ENCODE measurements around the gene HOXB4.
"Not testable (repeated sequence)": the region's sequence is repeated elsewhere in the genome, so short reads cannot be mapped to it uniquely, and the experiment has no call there.

Gene HOXB4

DNA sequence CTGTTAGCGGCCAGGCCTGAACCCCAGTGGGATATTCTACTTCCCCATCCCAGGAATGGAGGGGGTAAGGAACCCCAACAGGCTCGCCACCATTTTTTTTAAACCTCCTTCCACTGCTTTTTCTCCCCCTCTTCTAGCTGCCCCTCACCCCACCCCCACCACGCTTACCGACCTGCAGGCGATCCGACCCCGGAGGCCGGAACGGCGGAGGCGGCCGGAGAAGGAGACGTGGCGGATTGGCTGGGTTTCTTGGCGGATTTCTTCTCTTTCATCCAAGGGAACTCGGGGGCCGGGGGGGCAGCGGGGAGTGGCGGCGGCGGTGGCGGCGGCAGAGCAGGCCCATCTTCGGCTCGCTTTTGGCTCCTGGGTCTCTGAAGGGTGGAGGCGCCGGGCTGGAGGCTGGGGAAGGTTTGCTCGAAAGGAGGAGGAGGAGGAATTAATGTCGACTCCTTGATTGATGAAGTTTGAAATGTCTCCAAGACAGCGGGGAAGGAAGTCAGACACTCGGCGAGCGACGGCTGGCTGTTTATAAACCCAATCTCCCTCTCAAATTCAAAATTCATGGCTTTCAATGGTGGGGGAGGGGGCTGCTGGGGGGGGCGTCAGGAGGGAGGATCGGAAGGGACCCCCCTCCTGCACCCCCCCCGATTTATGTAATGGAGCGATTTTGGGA, 33.7 kb downstream of the HOXB4 start:
- FAIRE-seq, result peak; percentile 53
- no peak for TF ChIP-seq TAF1 (IDR thresholded peaks at IDR 0.05; ENCODE audit: borderline replicate concordance, low read depth, low read length)
- no peak for TF ChIP-seq POLR2A (IDR thresholded peaks at IDR 0.05; ENCODE audit: low read depth, low read length)
- no peak for TF ChIP-seq POLR2AphosphoS5 (IDR thresholded peaks at IDR 0.05; ENCODE audit: low read depth, low read length)

DNA sequence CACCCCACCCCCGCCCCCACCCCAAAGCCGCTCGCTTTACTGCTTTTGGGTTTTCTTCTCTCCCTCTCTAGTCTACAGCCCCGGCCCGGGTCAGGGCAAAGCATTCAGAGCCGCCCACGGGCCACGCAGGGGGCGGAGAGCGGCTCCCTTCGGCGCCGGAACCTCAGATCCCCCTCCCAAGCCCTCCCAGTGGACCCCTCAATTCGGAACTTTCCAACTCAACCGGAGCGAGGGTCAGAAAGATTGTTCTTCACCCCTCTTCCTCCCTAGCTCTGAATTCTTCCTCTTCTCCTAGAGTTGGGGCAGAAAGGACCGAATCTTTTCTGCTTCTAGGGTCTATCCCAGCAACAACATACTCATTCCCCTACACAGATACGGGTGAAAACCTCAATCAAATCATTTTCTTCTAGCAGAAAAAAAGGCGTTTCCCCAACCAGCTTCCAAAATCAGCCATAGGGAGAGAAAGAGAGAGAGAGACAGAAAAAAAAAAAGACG, 34.2 kb downstream of the HOXB4 start:
- DNase-seq (ENCODE audit: insufficient read length) (no peak), FAIRE-seq (no peak)

More for the DNA sequence above, 33.7 kb downstream of the HOXB4 start:
- no peak for DNase-seq (ENCODE audit: insufficient read length)

DNA sequence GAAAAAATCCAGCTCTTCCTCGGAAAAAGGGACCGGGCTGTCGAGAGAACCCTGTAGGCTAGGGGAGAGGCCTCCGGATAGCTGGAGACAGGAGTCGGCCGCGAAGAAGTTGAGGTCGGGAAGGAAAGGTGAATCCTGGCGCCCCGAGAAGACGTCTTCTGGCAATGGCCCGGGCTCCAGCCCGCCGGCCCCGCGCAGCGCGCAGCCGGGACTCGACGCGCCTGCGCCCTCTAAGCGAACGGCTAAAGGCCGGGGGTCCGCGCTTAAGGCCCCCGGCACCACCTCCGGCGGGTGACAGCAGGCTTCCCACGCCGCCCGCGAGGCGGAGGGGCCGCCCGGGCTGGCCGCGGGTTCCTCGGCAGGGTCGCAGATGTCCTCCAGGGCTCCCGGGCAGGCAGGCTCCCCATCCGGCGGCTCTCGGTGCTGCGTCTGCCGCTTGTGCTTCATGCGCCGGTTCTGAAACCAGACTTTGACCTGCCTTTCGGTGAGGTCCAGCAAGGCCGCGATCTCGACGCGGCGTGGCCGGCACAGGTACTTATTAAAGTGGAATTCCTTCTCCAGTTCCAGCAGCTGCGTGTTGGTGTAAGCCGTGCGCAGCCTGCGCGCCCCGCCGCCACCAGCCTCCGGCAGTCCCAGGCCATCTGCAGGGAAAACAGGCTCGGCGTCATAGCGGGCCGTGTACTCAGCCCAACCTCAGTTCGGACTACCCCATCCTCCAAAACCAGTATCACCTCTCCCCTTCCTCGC, 34.9 kb downstream of the HOXB4 start:
- DNase-seq (ENCODE audit: insufficient read length), result peak; percentile 71
- TF ChIP-seq POLR2AphosphoS5 (IDR thresholded peaks at IDR 0.05; ENCODE audit: low read depth, low read length) (no peak), POLR2A (IDR thresholded peaks at IDR 0.05; ENCODE audit: low read depth, low read length) (no peak), TAF1 (IDR thresholded peaks at IDR 0.05; ENCODE audit: borderline replicate concordance, low read depth, low read length) (peak; percentile 53; the same call in 1 of the 2 replicates)
- FAIRE-seq, result peak; percentile 74

More for the DNA sequence above, 34.2 kb downstream of the HOXB4 start:
- TF ChIP-seq TAF1 (IDR thresholded peaks at IDR 0.05; ENCODE audit: borderline replicate concordance, low read depth, low read length), result no peak
- TF ChIP-seq POLR2A (IDR thresholded peaks at IDR 0.05; ENCODE audit: low read depth, low read length), result no peak
- no peak for TF ChIP-seq POLR2AphosphoS5 (IDR thresholded peaks at IDR 0.05; ENCODE audit: low read depth, low read length)

DNA sequence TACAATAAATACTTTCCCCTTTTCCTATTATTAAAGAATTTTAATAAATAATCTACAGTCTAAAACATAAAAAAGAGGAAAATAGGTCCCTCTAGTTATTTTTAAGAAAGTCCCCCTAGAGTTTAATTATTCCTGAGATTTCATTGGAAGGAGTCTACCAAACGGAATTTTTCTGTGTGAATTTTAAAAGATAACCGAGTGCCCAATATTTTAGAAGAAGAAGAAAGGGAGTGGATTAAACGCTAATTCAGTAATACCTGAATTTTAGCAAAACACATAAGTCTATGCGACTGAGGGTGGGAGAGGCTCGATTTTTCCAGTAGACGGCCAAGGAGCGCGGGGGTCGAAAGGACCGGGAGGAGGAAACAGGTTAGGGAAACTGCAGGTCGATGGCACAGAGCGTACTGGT, 35.4 kb downstream of the HOXB4 start:
- no peak for DNase-seq (ENCODE audit: insufficient read length)
- TF ChIP-seq POLR2AphosphoS5 (IDR thresholded peaks at IDR 0.05; ENCODE audit: low read depth, low read length) (no peak), POLR2A (IDR thresholded peaks at IDR 0.05; ENCODE audit: low read depth, low read length) (no peak), TAF1 (IDR thresholded peaks at IDR 0.05; ENCODE audit: borderline replicate concordance, low read depth, low read length) (no peak)
- no peak for FAIRE-seq

DNA sequence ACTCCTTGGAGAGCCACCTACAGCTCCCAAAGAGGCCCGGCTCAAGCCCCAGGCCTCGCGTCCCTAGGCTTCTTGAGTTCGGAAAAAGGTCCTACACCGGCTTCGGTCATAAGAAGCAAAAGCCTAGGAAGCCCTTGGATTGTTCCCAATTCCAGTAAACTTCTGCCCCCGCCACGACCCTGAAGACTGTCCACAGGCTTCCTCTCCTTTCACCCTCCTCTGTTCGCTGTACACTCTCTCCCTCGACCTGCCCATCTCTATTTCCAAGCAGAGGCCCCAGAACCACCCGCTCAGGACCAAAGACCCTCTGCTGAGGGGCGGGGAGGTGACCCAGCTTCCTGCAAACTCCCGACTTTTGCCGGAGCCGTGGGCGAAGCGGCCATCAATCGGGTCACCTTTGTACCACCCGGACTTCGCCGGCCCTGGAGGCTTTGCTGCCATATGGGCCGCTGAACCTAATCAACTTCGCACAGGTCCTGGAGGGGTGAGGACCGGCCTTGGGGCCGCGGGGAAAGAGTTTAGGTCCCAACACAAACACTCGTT, 36.0 kb downstream of the HOXB4 start:
- DNase-seq (ENCODE audit: insufficient read length) (no peak), FAIRE-seq (peak; percentile 68)
- TF ChIP-seq TAF1 (IDR thresholded peaks at IDR 0.05; ENCODE audit: borderline replicate concordance, low read depth, low read length) (no peak), POLR2AphosphoS5 (IDR thresholded peaks at IDR 0.05; ENCODE audit: low read depth, low read length) (no peak), POLR2A (IDR thresholded peaks at IDR 0.05; ENCODE audit: low read depth, low read length) (no peak; the same call in 1 of the 2 replicates)

DNA sequence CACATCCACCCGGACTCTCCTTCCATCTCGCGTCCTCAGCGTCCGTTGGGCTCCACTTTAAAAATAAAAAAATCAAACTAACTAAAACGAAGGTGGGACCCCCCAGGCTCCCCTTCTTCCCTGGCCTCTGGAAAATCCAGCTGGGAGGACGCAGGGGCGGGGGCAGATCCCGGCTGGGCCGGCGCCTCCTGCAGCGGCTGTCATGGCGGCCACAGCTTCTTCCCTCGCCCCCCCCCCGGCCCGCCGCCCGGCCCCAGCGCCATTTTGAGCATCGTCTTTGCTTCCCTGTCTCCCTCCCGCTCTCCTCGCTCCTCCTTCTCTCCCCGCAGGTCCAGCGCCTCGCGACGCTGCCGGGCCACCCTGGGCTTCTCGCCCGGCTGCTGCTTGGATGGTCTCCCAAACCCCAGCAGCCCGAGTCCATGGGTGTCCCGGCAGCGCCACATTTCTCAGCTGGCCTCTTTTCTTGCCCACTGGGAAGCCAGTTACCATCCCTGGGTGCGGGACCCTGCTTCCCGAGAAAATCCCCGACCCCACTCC, 36.5 kb downstream of the HOXB4 start:
- FAIRE-seq (no peak), DNase-seq (ENCODE audit: insufficient read length) (no peak)
- TF ChIP-seq TAF1 (IDR thresholded peaks at IDR 0.05; ENCODE audit: borderline replicate concordance, low read depth, low read length) (no peak), POLR2A (IDR thresholded peaks at IDR 0.05; ENCODE audit: low read depth, low read length) (no peak), POLR2AphosphoS5 (IDR thresholded peaks at IDR 0.05; ENCODE audit: low read depth, low read length) (no peak)

DNA sequence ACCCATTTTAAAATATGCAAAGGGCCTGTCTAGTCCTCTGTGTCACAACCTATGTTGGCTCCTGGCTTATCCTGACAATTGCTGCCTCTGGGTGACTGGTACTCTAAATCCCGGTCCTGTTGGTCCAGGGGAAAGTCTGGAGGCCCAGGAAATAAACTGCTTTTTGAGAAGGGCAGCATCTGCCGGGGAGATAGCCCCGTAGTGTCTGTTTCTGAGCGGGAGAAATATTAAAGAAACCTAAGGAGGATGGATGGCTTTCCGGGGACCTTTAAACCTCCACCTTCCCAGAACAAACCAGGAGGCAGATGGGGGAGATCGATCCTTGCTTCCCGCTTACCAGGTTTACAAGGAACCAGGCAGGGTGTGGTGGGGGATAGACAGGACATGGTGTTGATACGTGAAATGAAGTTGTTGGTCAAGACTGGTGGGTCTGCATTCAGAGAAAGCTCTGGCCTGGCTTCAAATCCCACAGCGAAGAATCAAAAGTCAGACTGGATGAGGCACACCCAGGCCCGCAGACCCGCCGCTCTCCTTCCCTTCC, 37.0 kb downstream of the HOXB4 start:
- FAIRE-seq (peak; percentile 27), DNase-seq (ENCODE audit: insufficient read length) (no peak)
- no peak for TF ChIP-seq POLR2A (IDR thresholded peaks at IDR 0.05; ENCODE audit: low read depth, low read length)
- no peak for TF ChIP-seq TAF1 (IDR thresholded peaks at IDR 0.05; ENCODE audit: borderline replicate concordance, low read depth, low read length)
- TF ChIP-seq POLR2AphosphoS5 (IDR thresholded peaks at IDR 0.05; ENCODE audit: low read depth, low read length), result no peak

DNA sequence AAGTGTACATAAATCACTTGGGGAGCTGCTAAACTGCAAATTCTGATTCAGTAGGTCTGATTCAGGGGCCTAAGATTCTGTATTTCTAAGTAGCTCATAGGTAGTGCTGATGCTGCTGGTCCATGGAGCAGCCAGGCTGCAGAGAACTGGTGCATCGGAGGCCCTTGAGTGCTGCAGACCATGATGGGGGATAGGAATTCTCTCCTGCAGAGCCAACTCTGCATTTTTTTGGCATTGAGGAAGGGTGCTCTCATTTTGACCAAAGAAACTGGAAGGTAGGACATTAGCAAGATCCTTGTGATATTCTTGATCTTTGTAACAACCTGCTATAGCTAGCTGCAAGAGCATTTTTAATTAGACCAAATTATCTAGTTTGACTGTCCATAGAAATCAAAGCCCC, 37.9 kb downstream of the HOXB4 start:
- TF ChIP-seq POLR2A (IDR thresholded peaks at IDR 0.05; ENCODE audit: low read depth, low read length) (no peak), TAF1 (IDR thresholded peaks at IDR 0.05; ENCODE audit: borderline replicate concordance, low read depth, low read length) (no peak), POLR2AphosphoS5 (IDR thresholded peaks at IDR 0.05; ENCODE audit: low read depth, low read length) (no peak)
- DNase-seq (ENCODE audit: insufficient read length), result no peak
- FAIRE-seq, result peak; percentile 53

DNA sequence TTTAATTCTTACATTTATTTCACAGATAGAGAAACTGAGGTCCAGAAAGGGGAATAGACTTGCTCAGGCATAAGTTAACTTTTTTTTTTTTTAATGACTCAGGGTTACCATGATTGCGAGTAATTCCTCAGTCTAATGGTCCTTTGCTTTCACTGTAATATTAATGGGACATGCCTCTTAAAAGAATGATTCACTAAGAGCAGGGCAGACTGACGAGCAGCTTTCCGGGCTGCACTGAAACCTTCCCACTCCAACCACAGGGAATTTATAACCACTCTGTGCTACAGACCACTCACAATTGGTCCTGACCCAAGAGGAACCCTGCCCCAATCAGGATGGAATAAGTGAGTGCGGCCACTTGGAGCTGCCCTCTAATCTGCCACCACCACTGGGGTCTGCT, 39.0 kb downstream of the HOXB4 start:
- TF ChIP-seq POLR2A (IDR thresholded peaks at IDR 0.05; ENCODE audit: low read depth, low read length), result no peak
- TF ChIP-seq POLR2AphosphoS5 (IDR thresholded peaks at IDR 0.05; ENCODE audit: low read depth, low read length), result no peak
- no peak for TF ChIP-seq TAF1 (IDR thresholded peaks at IDR 0.05; ENCODE audit: borderline replicate concordance, low read depth, low read length)
- FAIRE-seq, result no peak
- DNase-seq (ENCODE audit: insufficient read length), result no peak

DNA sequence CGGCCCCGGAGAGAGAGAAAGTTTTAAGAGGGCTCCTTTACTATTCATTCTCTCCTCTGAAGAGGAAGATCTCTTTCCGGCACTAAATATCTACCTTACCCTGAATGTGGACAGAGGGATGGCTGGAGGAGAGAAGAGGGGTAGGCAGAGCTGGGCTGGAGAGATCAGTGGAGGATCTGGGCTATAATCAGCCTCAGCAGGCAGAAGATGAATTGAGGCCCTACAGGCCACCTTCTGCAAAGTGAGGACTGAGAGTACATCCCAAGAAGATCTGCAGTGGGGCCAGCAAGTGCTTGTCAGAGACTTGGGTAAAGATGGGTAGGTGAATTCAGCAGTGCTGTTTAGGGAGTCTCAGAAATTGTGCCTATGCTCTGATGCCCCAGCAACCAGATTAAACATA, 40.8 kb downstream of the HOXB4 start:
- TF ChIP-seq POLR2AphosphoS5 (IDR thresholded peaks at IDR 0.05; ENCODE audit: low read depth, low read length) (no peak), POLR2A (IDR thresholded peaks at IDR 0.05; ENCODE audit: low read depth, low read length) (no peak), TAF1 (IDR thresholded peaks at IDR 0.05; ENCODE audit: borderline replicate concordance, low read depth, low read length) (no peak)
- DNase-seq (ENCODE audit: insufficient read length) (no peak), FAIRE-seq (no peak)

DNA sequence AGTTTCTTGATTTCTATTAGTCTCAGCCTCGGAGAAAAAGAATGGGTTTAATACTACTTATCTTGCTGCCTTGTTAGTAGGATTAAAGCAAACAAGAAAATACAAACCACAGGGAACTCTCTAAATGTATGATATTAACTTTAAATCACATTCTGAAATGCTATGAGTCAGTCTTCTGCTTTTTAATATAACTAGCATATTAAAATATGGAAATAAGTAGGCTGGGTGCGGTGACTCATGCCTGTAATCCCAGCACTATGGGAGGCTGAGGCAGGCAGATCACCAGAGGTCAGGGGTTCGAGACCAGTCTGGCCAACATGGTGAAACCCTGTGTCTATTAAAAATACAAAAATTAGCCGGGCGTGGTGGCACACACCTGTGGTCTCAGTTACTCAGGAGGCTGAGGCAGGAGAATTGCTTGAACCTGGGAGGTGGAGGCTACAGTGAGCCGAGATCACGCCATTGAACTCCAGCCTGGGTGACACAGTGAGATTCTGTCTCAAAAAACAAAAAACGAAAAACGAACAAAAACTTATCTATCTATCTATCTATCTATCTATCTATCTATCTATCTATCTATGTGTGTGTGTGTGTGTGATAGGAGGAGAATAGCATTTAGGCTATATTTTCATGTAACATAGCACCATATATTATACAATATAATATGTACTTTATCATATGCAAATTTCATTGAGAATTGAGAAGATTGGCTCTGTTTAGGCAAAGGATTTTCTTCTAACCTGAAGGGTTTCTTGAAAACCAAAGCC, 42.2 kb downstream of the HOXB4 start:
- not testable (repeated sequence) for DNase-seq (ENCODE audit: insufficient read length); FAIRE-seq
